Upper lobe of left lung (tissue), 6 donors: Measurements from ENCODE around the gene PTPRM. TPM values are rescaled to one million over a fixed set of nuclear protein-coding genes. Genes with fewer than 3 reads are reported as not detected.

Experiments used
- ATAC-seq, 2 donors: fragments of 200-7000 bp; cut with Tn5 transposase; one replicate each; pipeline ENCODE4 v1.9.1; 2022; ENCODE audit warnings: mild to moderate bottlenecking in 2 of 2, moderate library complexity in 2 of 2; ENCODE audit not compliant: low FRiP score in 2 of 2
- DNase-seq, 2 donors: peaks; one replicate each; pipeline ENCODE4 v3.0.0-alpha.2; 2019 to 2020
- H3K27ac ChIP-seq, 4 donors: fragments of 200-600 bp; sonication (generic); one replicate each; pipeline ENCODE4 v1.5.1; 2016 to 2019
- H3K27me3 ChIP-seq, 4 donors: fragments of 200-600 bp; sonication (generic); one replicate each; pipeline ENCODE4 v1.5.1; 2017 to 2019
- H3K36me3 ChIP-seq, 4 donors: fragments of 200-600 bp; sonication (generic); one replicate each; pipeline ENCODE4 v1.5.1; 2016 to 2019
- H3K4me1 ChIP-seq, 4 donors: fragments of 200-600 bp; sonication (generic); one replicate each; pipeline ENCODE4 v1.5.1; 2018 to 2019
- H3K4me3 ChIP-seq, 4 donors: fragments of 200-600 bp; sonication (generic); one replicate each; pipeline ENCODE4 v1.5.1; 2017 to 2019; ENCODE audit warnings: mild to moderate bottlenecking in 2 of 4, moderate library complexity in 1 of 4
- H3K9me3 ChIP-seq, 4 donors: fragments of 200-600 bp; sonication (generic); one replicate each; pipeline ENCODE4 v1.5.1; 2018 to 2019
- EP300 ChIP-seq, 4 donors: sonication (generic); formaldehyde crosslinking; IDR thresholded peaks; one replicate each; pipeline ENCODE4 v1.5.1; 2017; ENCODE audit warnings: antibody characterized with exemption in 4 of 4, control low read depth in 2 of 4
- POLR2A ChIP-seq, 4 donors: fragments of 450-650 bp; IDR thresholded peaks; one replicate each; pipeline ENCODE4 v1.5.1; 2016 to 2017; ENCODE audit warnings: antibody characterized with exemption in 4 of 4, mild to moderate bottlenecking in 2 of 4
- POLR2AphosphoS5 ChIP-seq, 2 donors: sonication (generic); formaldehyde crosslinking; IDR thresholded peaks; one replicate each; pipeline ENCODE4 v1.5.1; 2017; ENCODE audit warnings: antibody characterized with exemption in 2 of 2
- WGBS, 2 donors: methylation state at CpG; one replicate each; pipeline ENCODE4 v1.1.5; 2017 to 2018; 5-methylcytosine and 5-hydroxymethylcytosine counted together
- total RNA-seq, 6 donors: library from RNA; depleted of rRNA in 4 of 6; stranded (reverse); fragments of >200 nt in 4 of 6; gene quantifications; one replicate each; pipeline versions ENCODE4 v1.1.0 to v1.2.1, GENCODE V29; 2016 to 2021
- TF ChIP-seq, protein P1 (sequence below), 6 experiments: fragments of 450-650 bp in 4 of 6; fragments of 200-600 bp in 2 of 6; sonication (generic) in 2 of 6; IDR thresholded peaks; one replicate each; pipeline ENCODE4 v1.5.1; 2016 to 2019; ENCODE audit warnings: antibody characterized with exemption in 6 of 6
- donor health status: DM: no; HTN: no; CAD: no; lungs with moderate emphysema.
- donor health status: DM: no; HTN: yes; CAD: no; lungs with severe emphysema.

Gene PTPRM
- total RNA-seq, 6 donors from 2014 or later, result 82.0 to 201 (median 154) TPM

DNA sequence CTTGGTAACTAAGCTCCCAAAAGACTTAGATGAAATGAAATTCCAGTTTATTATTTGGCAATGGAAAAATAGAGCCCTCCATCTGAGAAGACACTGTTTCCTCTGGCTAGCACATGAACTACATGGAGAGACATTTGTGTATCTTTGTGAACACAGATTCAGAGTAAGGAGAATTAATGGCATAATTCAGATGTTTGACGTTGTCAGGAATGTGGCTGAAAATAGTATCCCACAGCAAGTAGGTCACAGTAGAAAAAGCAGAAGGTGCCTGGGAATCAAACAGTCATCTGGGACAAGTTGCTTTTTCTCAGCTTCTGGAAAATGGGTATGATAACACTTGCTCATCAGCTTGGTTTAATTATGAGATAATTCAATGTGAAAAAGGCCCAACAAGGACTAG, 288.6 kb downstream of the PTPRM start:
- peaks cover 0 to 28% (median 12%) of the 10 kb centered on the region in 4 donors for H3K4me1 ChIP-seq
- ATAC-seq, result no peak
- no peaks in the 10 kb centered on the region for H3K36me3 ChIP-seq
- H3K27ac ChIP-seq, result peak overlapping the region in 3 of 4 donors; percentile 7 to 61 (median 51)
- WGBS, 2 donors, result 0 to 58% methylated on average over 1 of the region's 1 CpG
- no peaks in the 10 kb centered on the region for H3K9me3 ChIP-seq
- H3K27me3 ChIP-seq, result no peaks in the 10 kb centered on the region
- no peak for DNase-seq
- TF ChIP-seq POLR2A (IDR thresholded peaks at IDR 0.05) (no peak), EP300 (IDR thresholded peaks at IDR 0.05) (no peak), POLR2AphosphoS5 (IDR thresholded peaks at IDR 0.05) (no peak)
- TF ChIP-seq, protein P1, sequence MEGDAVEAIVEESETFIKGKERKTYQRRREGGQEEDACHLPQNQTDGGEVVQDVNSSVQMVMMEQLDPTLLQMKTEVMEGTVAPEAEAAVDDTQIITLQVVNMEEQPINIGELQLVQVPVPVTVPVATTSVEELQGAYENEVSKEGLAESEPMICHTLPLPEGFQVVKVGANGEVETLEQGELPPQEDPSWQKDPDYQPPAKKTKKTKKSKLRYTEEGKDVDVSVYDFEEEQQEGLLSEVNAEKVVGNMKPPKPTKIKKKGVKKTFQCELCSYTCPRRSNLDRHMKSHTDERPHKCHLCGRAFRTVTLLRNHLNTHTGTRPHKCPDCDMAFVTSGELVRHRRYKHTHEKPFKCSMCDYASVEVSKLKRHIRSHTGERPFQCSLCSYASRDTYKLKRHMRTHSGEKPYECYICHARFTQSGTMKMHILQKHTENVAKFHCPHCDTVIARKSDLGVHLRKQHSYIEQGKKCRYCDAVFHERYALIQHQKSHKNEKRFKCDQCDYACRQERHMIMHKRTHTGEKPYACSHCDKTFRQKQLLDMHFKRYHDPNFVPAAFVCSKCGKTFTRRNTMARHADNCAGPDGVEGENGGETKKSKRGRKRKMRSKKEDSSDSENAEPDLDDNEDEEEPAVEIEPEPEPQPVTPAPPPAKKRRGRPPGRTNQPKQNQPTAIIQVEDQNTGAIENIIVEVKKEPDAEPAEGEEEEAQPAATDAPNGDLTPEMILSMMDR (IDR thresholded peaks at IDR 0.05), result no peak
- H3K4me3 ChIP-seq, result no peak overlapping the region

DNA sequence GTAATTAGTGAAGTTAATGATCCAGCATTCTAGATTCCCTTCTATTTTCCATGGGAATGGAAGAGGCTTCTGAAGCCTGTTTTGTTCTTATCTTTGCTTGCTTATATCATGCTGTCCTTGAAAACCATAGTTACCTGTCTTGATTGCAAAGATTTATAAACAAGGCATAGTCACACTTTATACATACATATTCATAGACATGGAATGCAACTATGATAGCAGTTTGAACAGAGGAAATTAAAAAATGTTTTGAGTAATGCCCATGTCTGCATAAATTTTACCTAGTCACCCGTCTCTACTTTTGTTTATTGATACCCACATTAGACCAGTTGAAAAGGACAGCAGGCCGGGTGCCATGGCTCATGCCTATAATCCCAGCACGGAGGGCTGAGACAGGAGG, 289.0 kb downstream of the PTPRM start:
- ATAC-seq, result no peak
- no peaks in the 10 kb centered on the region for H3K27me3 ChIP-seq
- no peaks in the 10 kb centered on the region for H3K9me3 ChIP-seq
- no peak overlapping the region for H3K4me3 ChIP-seq
- TF ChIP-seq POLR2AphosphoS5 (IDR thresholded peaks at IDR 0.05) (no peak), POLR2A (IDR thresholded peaks at IDR 0.05) (no peak), EP300 (IDR thresholded peaks at IDR 0.05) (no peak)
- TF ChIP-seq, protein P1 (IDR thresholded peaks at IDR 0.05), result no peak
- peak overlapping the region in 2 of 4 donors; percentile 61 to 70 for H3K27ac ChIP-seq
- no peaks in the 10 kb centered on the region for H3K36me3 ChIP-seq
- H3K4me1 ChIP-seq, result peaks cover 0 to 32% (median 15%) of the 10 kb centered on the region in 4 donors
- WGBS, 2 donors, result 89 to 95% methylated on average over 3 of the region's 3 CpGs
- DNase-seq, result no peak

DNA sequence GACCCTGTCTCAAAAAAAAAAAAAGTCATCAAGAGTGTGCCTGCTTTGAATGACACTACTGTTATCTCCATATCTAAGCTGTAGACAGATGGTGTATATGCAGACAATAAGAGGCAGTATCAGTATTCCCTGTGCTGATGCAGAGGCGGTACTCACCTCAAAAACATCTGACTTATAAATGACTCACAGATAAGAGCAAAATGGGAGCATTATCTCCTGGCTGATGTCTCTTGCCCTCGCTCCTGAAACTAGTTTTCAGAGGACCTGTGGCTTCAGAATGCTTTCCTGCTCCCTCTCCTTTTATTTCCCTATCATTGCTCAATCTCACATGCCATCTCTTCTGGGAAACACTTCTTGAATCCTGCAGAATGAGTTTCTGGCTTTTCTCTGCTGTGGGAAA, 289.6 kb downstream of the PTPRM start:
- 67 to 69% methylated on average over 2 of the region's 2 CpGs for WGBS, 2 donors
- Histone ChIP-seq H3K4me1 (peaks cover 0 to 36% (median 21%) of the 10 kb centered on the region in 4 donors), H3K36me3 (no peaks in the 10 kb centered on the region), H3K9me3 (no peaks in the 10 kb centered on the region), H3K27me3 (no peaks in the 10 kb centered on the region), H3K4me3 (no peak overlapping the region), H3K27ac (peak overlapping the region in 1 of 4 donors; percentile 70)
- no peak for ATAC-seq
- no peak for TF ChIP-seq POLR2AphosphoS5 (IDR thresholded peaks at IDR 0.05)
- TF ChIP-seq, protein P1 (IDR thresholded peaks at IDR 0.05), result no peak
- peak in 1 of 4 donors; percentile 79 for TF ChIP-seq EP300 (IDR thresholded peaks at IDR 0.05)
- TF ChIP-seq POLR2A (IDR thresholded peaks at IDR 0.05), result no peak
- no peak for DNase-seq

DNA sequence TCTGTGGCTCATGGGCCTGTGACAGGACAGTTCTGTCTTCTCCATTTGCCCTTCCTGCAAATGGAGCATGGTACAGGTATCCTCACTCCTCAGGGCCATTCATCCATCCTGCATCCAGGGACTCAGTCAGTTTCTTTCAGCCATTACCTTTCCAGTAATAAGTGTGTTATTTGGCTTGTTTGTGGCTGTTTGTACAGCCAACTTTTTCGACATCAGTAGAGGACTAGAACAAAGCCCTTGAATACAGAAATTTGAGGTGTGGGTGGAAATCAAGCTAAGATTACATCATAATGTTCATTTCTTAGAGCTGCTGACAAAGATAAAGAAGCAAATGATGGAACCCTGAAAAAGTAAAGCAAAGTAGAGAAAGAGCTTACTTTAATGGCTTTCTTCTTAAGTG, 290.4 kb downstream of the PTPRM start:
- Histone ChIP-seq H3K9me3 (no peaks in the 10 kb centered on the region), H3K4me1 (peaks cover 0 to 38% (median 22%) of the 10 kb centered on the region in 4 donors), H3K36me3 (no peaks in the 10 kb centered on the region), H3K4me3 (no peak overlapping the region), H3K27ac (peak overlapping the region in 3 of 4 donors; percentile 1 to 70 (median 34)), H3K27me3 (no peaks in the 10 kb centered on the region)
- ATAC-seq (no peak), DNase-seq (no peak)
- 62 to 64% methylated on average over 1 of the region's 1 CpG for WGBS, 2 donors
- peak in 1 of 4 donors; percentile 40 for TF ChIP-seq EP300 (IDR thresholded peaks at IDR 0.05)
- TF ChIP-seq POLR2A (IDR thresholded peaks at IDR 0.05), result no peak

DNA sequence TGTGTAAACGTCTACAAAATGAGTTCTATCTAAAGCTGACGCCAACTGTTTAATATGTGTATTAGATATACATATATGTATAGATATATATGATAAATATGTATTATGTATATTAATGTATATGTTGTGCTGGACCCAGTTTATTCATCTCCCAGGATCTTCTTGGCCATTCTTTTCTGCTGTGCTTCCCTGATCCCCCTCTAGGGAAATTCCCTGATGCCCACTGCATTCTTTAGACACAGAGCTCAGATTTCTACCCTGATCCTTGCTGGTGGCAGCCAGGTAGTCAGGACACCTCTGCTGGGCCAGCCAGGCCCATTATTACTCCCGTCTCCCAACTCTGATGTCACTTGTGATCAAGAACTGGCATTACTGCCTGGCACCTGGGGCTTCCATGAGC, 292.0 kb downstream of the PTPRM start:
- no peak for ATAC-seq
- Histone ChIP-seq H3K36me3 (no peaks in the 10 kb centered on the region), H3K4me3 (no peak overlapping the region), H3K27ac (no peak overlapping the region), H3K4me1 (peaks cover 0 to 38% (median 22%) of the 10 kb centered on the region in 4 donors), H3K27me3 (no peaks in the 10 kb centered on the region), H3K9me3 (no peaks in the 10 kb centered on the region)
- DNase-seq, result no peak
- no peak for TF ChIP-seq POLR2AphosphoS5 (IDR thresholded peaks at IDR 0.05)
- TF ChIP-seq, protein P1 (IDR thresholded peaks at IDR 0.05), result no peak
- WGBS, 2 donors, result 70 to 92% methylated on average over 3 of the region's 3 CpGs
